PFSK-1 (cell line): ENCODE measurements around the gene KLF9.

ENCODE experiments used
- FOXP2 ChIP-seq: optimal IDR thresholded peaks from 2 replicates; pipeline ENCODE3; 2011; ENCODE audit warnings: borderline replicate concordance, control low read depth, inconsistent platforms; ENCODE audit not compliant: insufficient read depth; ENCODE audit errors: extremely low read length, extremely low read depth
- POLR2AphosphoS5 ChIP-seq: IDR thresholded peaks from 2 replicates; pipeline ENCODE4 v1.6.1; 2012; ENCODE audit warnings: low read depth, mild to moderate bottlenecking, control low read depth, low read length, moderate library complexity
- REST ChIP-seq, 2 experiments: IDR thresholded peaks; 2 replicates each; pipeline versions ENCODE4 v1.6.1 to v1.8.0; 2011 to 2012; ENCODE audit warnings: low read depth in 2 of 2, low read length in 2 of 2, control low read depth in 1 of 2, inconsistent platforms in 1 of 2, mild to moderate bottlenecking in 1 of 2, moderate library complexity in 1 of 2; ENCODE audit not compliant: insufficient read depth in 1 of 2
- SIN3A ChIP-seq: IDR thresholded peaks from 2 replicates; pipeline ENCODE4 v1.6.1; 2012; ENCODE audit warnings: mild to moderate bottlenecking, low read length, moderate library complexity, borderline replicate concordance; ENCODE audit not compliant: insufficient read depth
- TAF1 ChIP-seq: IDR thresholded peaks from 2 replicates; pipeline ENCODE4 v1.6.1; 2012; ENCODE audit warnings: low read length, control low read depth, borderline replicate concordance; ENCODE audit not compliant: insufficient read depth

The KLF9 gene

GRCh38 chr9:70352356-70352755 is 62.1 kb downstream of the KLF9 start:
- TF ChIP-seq POLR2AphosphoS5 (no peak), REST (IDR thresholded peaks at IDR 0.05; ENCODE audit: insufficient read depth in 1 of 2, low read depth in 2 of 2, low read length in 2 of 2) (no peak), TAF1 (no peak), FOXP2 (no peak), SIN3A (no peak)

GRCh38 chr9:70347046-70347445 is 67.4 kb downstream of the KLF9 start:
- no peak for TF ChIP-seq FOXP2

DNA sequence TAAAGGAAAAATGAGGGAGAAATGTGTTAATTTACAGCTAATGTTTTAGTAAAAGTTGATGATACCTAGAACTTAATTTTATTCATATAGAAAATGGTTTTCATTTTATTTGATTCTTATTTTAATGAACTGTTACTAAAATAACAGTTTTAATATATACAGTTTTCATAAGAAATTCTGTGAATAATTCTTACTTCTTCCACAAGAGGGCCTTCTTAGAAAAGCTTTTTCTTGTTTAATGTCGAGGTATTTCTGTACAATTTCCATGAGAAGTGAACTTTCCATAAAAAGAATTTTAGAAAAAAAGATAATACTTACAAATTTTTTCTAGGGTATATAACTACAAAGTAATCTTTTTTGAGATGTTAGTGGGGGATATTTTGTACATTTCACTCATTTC is 73.9 kb downstream of the KLF9 start:
- TF ChIP-seq FOXP2 (no peak), SIN3A (no peak), POLR2AphosphoS5 (no peak), REST (IDR thresholded peaks at IDR 0.05; ENCODE audit: insufficient read depth in 1 of 2, low read depth in 2 of 2, low read length in 2 of 2) (no peak), TAF1 (no peak)
